Hematopoietic multipotent progenitor cell (in vitro differentiated cells): ENCODE data around the gene PIGZ. TPM values are rescaled to one million over a fixed set of nuclear protein-coding genes. Genes with fewer than 3 reads are reported as not detected.

Source experiments
- DNase-seq, 3 donors: peaks; one replicate each; pipeline ENCODE4 v3.0.0-alpha.2; 2011 to 2015; ENCODE audit warnings: low read depth in 2 of 3, low spot score in 2 of 3
- total RNA-seq: library from RNA; depleted of rRNA; stranded (reverse); fragments of >200 nt; gene quantifications from one replicate; pipeline ENCODE4 v1.2.3, GENCODE V29; 2012

PIGZ gene
- 5.4 TPM for total RNA-seq

DNA sequence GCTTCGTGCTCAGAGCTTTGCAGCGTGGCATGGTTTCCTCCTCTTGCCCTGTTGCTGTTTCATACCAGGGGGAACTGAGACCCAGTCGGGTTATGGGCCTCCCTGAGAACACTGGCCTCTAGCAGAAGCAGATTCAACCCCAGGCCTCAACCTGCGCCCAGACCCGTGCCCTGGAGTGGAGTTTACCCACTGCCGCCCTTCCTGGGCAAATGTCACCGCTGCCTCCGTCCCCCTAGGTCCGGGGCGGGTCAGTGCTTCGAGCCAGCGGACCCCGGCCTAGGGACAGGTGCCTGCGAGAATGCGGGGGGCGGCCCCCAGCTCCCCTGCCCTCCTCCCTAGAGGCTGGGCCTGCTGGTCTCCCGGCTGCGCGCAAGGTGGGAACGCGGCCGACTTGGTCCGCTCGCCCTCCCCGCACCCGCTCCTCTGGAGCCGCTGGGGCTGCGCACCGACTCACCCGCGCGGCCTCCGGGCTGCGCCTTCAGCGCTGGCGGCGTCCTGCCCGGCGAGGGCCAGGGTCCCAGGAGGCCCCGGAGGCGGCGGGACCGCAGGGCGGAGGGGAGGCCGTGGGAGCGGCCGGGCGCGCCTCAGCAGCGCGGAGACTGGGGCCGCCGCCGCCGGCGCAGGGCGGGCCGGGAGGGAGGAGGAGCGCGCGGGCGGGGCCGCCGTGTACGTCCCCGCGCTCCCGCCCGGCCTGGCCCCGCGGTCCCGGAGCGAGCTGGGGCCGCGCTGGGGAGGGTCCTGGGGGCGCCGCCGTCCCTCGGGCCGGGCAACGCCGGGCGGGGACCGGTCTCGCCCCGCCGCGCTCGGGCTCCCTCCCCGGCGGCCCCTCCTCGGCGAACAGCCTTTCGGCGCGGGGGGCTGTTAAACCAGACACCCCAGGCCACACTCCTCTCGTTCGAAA, at the start of gene PIGZ:
PIGZ (minus strand) TSS at position 601 of the 901 bp plus-strand sequence. CDS start 16,802 bp downstream, outside the sequence.
- peak; percentile 18 to 33 (median 28) for DNase-seq

GRCh38 chr3:197017003-197017402, 48.4 kb upstream of the PIGZ start:
- DNase-seq, result no peak

DNA sequence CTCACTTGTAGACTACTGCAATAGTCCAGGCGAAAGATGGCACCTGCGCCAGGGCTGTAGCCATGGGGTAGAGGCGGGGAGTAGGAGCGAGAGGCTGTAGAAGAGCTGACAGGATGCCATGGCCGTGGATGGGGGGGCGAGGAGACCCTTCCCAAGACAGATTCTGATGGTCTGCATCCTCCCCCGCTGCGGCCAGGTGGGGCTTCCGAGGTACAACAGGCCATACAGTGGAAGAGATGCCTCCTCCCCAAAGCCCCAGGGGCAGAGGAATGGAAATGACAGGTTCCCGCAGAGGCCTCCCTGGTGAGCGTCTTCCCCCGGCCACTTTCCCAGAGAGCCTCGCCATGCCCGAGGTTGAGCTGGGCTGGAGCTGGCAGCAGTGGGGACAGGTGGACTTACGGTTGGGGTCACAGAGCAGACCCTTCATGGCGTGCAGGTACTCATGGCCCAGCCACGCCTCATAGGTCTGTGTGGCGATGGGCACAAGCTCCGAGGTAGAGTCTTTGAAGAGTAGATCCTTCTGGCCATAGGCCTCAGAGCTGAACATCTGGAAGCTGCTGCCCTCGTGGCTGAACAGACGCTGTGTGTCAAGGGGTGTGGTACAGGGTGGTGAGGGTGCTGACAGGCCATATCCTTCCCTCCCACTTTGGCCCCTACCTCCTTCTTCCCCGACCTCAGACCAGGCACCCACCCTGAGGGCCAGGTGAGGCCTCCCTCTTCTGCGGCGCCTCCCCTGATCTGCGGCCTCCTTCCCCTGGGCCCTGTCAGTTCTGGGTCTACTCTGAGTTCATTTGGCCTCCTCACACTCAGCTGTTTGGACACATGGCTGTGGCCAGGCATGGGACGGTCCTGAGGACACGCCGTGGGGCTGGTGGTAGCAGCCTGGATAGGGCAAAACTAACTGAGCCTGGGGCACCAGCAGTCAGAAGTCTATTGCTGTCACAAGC, 47.4 kb upstream of the PIGZ start:
- no peak for DNase-seq

- DNase-seq, result no peak
Observed at GRCh38 chr3:197014942-197015575, 46.4 kb upstream of the PIGZ start.

DNA sequence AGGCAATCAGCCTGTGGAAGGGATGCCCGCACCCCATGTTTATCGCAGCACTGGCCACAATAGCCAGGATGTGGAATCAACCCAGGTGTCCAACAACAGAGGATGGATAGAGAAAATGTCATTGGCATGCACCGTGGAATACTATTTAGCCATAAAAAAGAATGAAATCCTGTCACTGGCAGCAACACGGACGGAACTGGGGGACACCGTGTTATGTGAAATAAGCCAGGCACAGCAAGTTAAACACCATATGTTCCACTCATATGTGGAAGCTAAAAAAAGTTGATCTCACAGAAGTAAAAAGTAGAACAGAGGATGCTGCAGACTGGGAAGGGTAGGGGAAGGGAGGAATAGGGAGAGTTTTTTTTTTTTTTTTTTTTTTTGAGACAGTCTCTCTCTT, 45.4 kb upstream of the PIGZ start:
- no peak for DNase-seq

GRCh38 chr3:197012540-197012883, 43.9 kb upstream of the PIGZ start:
- DNase-seq, result no peak

GRCh38 chr3:197011780-197012539, 43.3 kb upstream of the PIGZ start:
- DNase-seq, result no peak

GRCh38 chr3:197010556-197011351, 42.1 kb upstream of the PIGZ start:
- DNase-seq, result no peak

DNA sequence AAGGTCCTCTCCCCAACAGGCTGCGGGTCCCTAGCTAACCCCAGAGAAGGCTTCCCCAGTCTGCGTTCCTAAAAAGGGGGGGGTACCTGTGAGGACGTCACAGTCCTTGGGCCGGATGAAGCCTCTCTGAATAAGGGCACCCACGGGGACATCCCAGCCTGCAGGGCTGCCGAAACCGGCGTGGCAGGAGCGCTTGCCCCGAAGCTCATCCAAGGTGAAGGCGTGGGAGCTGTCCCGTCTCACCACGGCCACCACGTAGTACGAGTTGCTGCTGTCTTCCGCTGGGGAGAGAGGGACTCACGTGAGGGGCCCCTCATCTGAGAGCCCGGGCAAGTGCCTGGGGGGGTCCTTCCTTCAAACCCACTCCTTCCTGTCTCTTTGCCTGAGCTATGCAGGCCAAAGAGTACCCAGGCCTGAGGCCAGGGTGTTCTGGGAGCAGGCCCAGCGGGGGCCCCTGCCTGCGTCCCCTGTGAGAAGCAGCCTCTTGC, 40.9 kb upstream of the PIGZ start:
- DNase-seq, result no peak

DNA sequence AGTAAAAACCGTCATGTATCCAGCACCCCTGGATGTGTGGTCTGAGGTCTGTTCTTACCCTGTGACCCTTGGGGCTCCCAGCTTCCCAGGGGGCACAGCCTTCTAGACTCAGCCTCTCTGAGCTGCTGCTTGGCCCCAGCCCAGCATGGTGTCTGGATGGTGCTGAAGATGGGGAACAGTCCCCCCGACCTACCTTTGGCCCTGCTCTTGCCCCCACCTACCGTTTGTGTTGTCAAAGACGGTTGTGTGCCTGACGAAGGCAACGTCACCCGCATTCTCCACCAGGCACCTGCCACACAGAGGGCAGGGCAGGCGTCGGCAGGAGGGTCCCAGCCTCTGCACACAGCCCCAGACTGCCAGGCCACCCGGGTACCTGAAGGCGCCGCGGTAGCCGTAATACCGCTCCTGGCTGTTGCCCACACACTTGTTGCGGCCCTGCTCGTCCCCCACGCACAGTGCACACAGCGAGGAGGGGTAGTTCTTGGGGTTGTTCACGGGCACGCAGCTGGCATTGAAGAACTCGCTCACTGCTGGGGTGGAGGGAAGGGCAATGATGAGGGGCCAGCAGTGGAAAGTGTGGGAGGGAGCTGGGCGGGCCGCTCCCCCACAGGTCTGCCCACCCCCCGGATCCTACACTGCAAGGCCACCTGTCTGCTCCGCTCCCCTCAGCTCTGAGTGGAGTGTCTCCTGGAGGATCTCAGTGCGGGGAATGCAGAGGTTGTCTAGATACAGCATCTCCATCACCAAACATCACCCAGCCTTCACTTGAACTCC, 40.0 kb upstream of the PIGZ start:
- DNase-seq, result no peak

- no peak for DNase-seq
Observed at GRCh38 chr3:197007953-197008352, 39.3 kb upstream of the PIGZ start.

DNA sequence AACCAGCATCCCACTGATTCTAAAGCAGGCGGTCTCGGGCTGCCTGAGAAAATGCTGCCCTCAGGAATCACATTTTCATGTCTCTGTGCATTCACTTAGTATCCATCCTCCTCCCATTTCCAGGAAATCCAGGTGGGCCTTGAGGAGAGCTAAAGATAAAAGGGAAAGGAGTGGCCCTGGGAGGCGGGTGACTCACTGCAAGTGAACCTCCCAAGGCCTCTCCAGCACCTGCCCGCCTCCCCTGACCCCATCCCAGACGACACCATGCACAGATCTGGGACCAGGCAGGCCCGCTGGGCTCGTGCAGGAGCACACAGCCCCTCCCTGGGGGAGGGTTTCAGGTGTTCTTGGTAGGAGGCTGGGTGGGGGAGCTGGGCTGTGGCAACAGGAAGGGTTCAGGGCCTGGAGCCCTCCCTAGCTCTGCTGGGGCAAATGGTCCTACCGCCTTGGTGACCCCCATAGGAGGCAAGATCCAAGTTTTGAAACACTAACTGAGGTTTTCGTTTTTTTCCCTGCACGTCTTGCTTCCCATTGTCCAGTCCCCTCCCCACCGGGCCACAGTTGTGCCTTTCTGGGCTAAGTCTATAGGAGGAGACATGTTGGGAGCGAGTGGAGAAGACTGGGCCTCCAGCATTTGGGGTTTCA, 38.8 kb upstream of the PIGZ start:
- DNase-seq, result no peak

GRCh38 chr3:197006860-197007259, 38.2 kb upstream of the PIGZ start:
- no peak for DNase-seq

- no peak for DNase-seq
Observed at GRCh38 chr3:197006446-197006845, 37.8 kb upstream of the PIGZ start.

GRCh38 chr3:197003461-197004385, 35.1 kb upstream of the PIGZ start:
- peak in 1 of 3 donors; percentile 38 for DNase-seq

DNA sequence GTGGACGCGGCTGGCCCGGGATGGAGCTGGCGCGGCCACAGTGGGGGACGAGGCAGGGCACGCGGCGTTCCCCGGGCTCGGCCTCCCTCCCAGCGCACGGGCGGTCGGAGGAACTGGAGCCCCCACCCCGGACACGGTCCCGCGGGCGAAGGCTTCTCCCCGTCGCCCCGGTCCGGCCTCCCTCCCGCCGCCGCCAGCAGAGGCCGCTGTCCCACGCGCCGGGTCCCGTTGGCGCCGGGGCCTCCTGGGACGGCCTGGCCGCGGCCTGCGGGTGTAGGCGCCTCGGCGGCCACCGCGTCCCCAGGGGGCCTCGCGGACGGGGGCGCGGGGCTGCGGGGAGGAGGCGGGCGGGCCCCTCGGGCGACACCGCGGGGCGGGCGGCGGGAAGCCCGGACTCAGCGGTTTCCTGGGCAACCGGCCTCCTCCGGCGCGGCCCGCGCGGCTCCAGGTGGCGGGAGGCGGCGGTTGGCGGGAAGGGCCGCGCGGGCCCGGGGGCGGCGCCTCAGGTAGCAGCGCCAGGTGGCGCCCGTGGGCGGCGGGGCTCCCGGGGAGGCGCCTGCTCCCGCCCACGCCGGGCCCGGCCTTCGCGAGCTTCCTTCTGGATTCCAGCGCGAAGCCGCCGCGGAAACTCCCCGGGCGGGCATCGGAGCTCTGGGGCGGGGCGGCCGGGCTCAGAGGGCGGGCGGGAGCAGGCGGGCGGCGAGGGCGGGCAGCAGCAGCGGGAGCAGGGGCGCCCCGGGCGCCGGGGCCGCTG, 34.2 kb upstream of the PIGZ start:
- DNase-seq, result peak; percentile 69 to 86 (median 76)
